Uterus (tissue), 2 donors: Measurements from ENCODE around the gene EVI2A.

Experiments
- POLR2A ChIP-seq, 2 donors: fragments of 450-650 bp; IDR thresholded peaks; one replicate each; pipeline ENCODE4 v1.6.1; 2016; ENCODE audit warnings: antibody characterized with exemption in 2 of 2, mild to moderate bottlenecking in 1 of 2, moderate library complexity in 1 of 2
- TF ChIP-seq, protein P1 (sequence below), 4 experiments: fragments of 200-600 bp in 2 of 4; fragments of 450-650 bp in 2 of 4; sonication (generic) in 2 of 4; IDR thresholded peaks; one replicate each; pipeline ENCODE4 v1.5.1; 2016 to 2019; ENCODE audit warnings: antibody characterized with exemption in 4 of 4, mild to moderate bottlenecking in 2 of 4, moderate library complexity in 1 of 4

DNA sequence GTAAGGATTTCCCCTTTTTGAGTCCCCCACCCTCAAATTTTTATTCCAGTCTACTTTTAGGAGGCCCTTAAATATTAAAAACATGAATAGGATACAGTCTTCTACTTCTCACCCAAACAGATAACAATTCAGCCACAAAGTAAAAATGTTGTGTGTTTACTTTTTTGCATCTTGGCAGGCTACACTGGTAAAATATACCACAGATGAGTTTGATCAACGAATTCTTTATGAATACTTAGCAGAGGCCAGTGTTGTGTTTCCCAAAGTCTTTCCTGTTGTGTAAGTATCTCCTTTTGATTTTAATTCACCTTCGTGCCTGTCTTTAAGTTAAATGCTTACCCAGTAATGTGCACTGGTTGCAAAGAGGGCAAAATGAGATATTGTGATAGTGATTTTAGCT lies 35.7 kb upstream of the EVI2A start:
- TF ChIP-seq, protein P1, sequence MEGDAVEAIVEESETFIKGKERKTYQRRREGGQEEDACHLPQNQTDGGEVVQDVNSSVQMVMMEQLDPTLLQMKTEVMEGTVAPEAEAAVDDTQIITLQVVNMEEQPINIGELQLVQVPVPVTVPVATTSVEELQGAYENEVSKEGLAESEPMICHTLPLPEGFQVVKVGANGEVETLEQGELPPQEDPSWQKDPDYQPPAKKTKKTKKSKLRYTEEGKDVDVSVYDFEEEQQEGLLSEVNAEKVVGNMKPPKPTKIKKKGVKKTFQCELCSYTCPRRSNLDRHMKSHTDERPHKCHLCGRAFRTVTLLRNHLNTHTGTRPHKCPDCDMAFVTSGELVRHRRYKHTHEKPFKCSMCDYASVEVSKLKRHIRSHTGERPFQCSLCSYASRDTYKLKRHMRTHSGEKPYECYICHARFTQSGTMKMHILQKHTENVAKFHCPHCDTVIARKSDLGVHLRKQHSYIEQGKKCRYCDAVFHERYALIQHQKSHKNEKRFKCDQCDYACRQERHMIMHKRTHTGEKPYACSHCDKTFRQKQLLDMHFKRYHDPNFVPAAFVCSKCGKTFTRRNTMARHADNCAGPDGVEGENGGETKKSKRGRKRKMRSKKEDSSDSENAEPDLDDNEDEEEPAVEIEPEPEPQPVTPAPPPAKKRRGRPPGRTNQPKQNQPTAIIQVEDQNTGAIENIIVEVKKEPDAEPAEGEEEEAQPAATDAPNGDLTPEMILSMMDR (IDR thresholded peaks at IDR 0.05) = no peak
- TF ChIP-seq POLR2A (IDR thresholded peaks at IDR 0.05) = no peak
